Ovary (tissue), 9 donors: ENCODE data around the gene OVCH2. TPM values are rescaled to one million over a fixed set of nuclear protein-coding genes. Genes with fewer than 3 reads are reported as not detected.

Experiments used
- DNase-seq, 5 donors: peaks; one replicate each; pipeline ENCODE4 v3.0.0-alpha.2; 2019 to 2020
- H3K27ac ChIP-seq, 2 donors: fragments of 200-600 bp; one replicate each; pipeline versions ENCODE4 v1.5.1 to v1.8.0; 2019 to 2022
- H3K27me3 ChIP-seq: fragments of 200-600 bp; one replicate; pipeline ENCODE4 v1.8.0; 2022
- H3K36me3 ChIP-seq: fragments of 200-600 bp; sonication (generic); one replicate; pipeline ENCODE4 v1.5.1; 2019
- H3K4me1 ChIP-seq: one replicate; pipeline ENCODE4 v1.8.1; 2013; ENCODE audit warnings: mild to moderate bottlenecking, moderate library complexity; ENCODE audit not compliant: insufficient read depth
- H3K4me3 ChIP-seq: fragments of 200-600 bp; sonication (generic); one replicate; pipeline ENCODE4 v1.5.1; 2017
- H3K9me3 ChIP-seq, 2 donors: fragments of 200-600 bp in 1 of 2; sonication (generic) in 1 of 2; one replicate each; pipeline versions ENCODE4 v1.5.1 to v1.8.1; 2013 to 2019; ENCODE audit warnings: mild to moderate bottlenecking in 1 of 2, moderate library complexity in 1 of 2
- EP300 ChIP-seq: sonication (generic); formaldehyde crosslinking; IDR thresholded peaks from one replicate; pipeline ENCODE4 v1.6.1; 2017; ENCODE audit warnings: antibody characterized with exemption
- POLR2A ChIP-seq: fragments of 450-650 bp; IDR thresholded peaks from one replicate; pipeline ENCODE4 v1.6.1; 2017; ENCODE audit warnings: antibody characterized with exemption, mild to moderate bottlenecking, moderate library complexity
- WGBS, 3 donors: extraction: QIAGEN DNeasy Blood & Tissue Kit in 1 of 3; methylation state at CpG; one replicate each; pipeline versions ENCODE4 v1.1.5 to v1.1.7; 2013 to 2017; 5-methylcytosine and 5-hydroxymethylcytosine counted together
- intact Hi-C, 4 donors: fragments of 100-400 bp; cut with DNase I; formaldehyde crosslinking; loops; one replicate each; pipeline versions ENCODE4 v1.11.0 to v1.15.1; 2022 to 2023
- polyA plus RNA-seq, 2 donors: library from polyadenylated mRNA; stranded (reverse); fragments of 200-250 nt in 1 of 2; fragments of 350-450 nt in 1 of 2; fragmentation: Illumina TruSeq in 1 of 2; extraction: RNeasy Lipid Tissue Mini Kit (QIAGEN cat#74804) in 1 of 2; gene quantifications; one replicate each; pipeline ENCODE4 v1.2.3, GENCODE V29; 2013 to 2014
- total RNA-seq, 7 donors: library from RNA; depleted of rRNA in 2 of 7; stranded (reverse); fragments of >200 nt in 2 of 7; fragmentation: NEBNext Ultra II Directional in 3 of 7; extraction: Animal tissue kit (Norgen Biotek cat#: 25700) in 3 of 7; gene quantifications; one replicate each; pipeline versions ENCODE4 v1.1.0 to v1.2.4, GENCODE V29; 2016 to 2023
- TF ChIP-seq, protein P1 (sequence below), 3 donors: fragments of 450-650 bp in 2 of 3; fragments of 200-600 bp in 1 of 3; IDR thresholded peaks; one replicate each; pipeline versions ENCODE4 v1.5.1 to v1.8.0; 2016 to 2022; ENCODE audit warnings: antibody characterized with exemption in 3 of 3, mild to moderate bottlenecking in 1 of 3
- donor health status: DM: no; HTN: no; CAD: no; lungs with moderate emphysema.
- donor health status: DM: no; HTN: no; CAD: no.
- donor health status: Bipolar disorder and iron deficiency.
- donor health status: DM: yes; HTN: yes; CAD: no.
- donor health status: DM: no; HTN: no; CAD: no.
- donor health status: DM: yes; HTN: yes; CAD: no.

The OVCH2 gene
- total and polyA plus RNA-seq, 9 donors: 0.23 to 0.89 TPM; not detected in 7

DNA sequence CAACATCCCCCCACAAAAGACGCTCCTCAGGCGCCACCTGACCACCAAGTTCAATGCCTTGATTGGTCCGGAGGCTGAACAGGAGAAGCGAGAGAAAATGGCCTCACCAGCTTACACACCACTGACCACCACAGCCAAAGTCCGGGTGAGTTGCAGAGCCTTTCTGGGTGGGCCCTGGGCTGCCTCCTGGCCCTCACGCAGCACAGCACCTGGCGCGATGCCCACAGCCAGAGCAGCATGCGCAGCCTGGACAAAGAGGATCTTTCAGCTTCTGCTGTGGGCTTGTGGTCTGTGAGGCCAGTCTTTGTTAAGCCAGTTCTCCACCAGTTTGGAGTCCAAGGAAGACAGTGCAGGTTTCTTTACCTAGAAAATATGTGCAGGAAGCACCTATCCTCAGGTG is 54.6 kb downstream of the OVCH2 start:
- intact Hi-C loops: no loop called here
- H3K4me1 ChIP-seq: no peaks in the 10 kb centered on the region
- no peak for DNase-seq
- no peak overlapping the region for H3K4me3 ChIP-seq
- no peaks in the 10 kb centered on the region for H3K27me3 ChIP-seq
- H3K27ac ChIP-seq: no peak overlapping the region
- no peaks in the 10 kb centered on the region for H3K36me3 ChIP-seq
- H3K9me3 ChIP-seq: no peaks in the 10 kb centered on the region
- 87 to 94% (median 90%) methylated on average over 9 of the region's 9 CpGs for WGBS, 3 donors
- TF ChIP-seq POLR2A: no peak
- TF ChIP-seq, protein P1, sequence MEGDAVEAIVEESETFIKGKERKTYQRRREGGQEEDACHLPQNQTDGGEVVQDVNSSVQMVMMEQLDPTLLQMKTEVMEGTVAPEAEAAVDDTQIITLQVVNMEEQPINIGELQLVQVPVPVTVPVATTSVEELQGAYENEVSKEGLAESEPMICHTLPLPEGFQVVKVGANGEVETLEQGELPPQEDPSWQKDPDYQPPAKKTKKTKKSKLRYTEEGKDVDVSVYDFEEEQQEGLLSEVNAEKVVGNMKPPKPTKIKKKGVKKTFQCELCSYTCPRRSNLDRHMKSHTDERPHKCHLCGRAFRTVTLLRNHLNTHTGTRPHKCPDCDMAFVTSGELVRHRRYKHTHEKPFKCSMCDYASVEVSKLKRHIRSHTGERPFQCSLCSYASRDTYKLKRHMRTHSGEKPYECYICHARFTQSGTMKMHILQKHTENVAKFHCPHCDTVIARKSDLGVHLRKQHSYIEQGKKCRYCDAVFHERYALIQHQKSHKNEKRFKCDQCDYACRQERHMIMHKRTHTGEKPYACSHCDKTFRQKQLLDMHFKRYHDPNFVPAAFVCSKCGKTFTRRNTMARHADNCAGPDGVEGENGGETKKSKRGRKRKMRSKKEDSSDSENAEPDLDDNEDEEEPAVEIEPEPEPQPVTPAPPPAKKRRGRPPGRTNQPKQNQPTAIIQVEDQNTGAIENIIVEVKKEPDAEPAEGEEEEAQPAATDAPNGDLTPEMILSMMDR (IDR thresholded peaks at IDR 0.05): no peak

DNA sequence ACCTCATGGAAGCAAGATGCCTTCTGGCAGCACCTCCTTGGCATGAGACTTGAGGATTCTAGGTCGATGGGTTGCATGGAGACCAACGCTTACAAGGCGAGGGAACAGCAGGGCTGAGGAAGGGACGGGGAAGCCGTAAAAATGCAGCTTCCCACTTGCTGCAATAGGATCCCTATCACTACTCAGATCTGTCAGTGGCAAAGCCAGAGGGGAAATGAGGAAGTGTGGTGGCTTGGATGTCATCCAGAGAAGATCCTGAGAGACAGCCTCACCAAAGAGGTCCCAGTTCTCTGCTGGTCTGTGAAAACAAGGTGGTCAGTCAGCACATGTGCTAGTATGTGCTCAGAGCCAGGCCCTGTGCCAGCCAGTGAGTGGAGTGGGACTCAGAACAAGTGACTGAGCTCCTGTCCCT is 55.1 kb downstream of the OVCH2 start:
- 77 to 85% (median 84%) methylated on average over 5 of the region's 5 CpGs for WGBS, 3 donors
- Histone ChIP-seq H3K4me1 (no peaks in the 10 kb centered on the region), H3K27ac (no peak overlapping the region), H3K27me3 (no peaks in the 10 kb centered on the region), H3K9me3 (no peaks in the 10 kb centered on the region), H3K4me3 (no peak overlapping the region), H3K36me3 (no peaks in the 10 kb centered on the region)
- TF ChIP-seq POLR2A (no peak), EP300 (no peak)
- TF ChIP-seq, protein P1 (IDR thresholded peaks at IDR 0.05): no peak
- no peak for DNase-seq
- intact Hi-C loops: no loop called here

DNA sequence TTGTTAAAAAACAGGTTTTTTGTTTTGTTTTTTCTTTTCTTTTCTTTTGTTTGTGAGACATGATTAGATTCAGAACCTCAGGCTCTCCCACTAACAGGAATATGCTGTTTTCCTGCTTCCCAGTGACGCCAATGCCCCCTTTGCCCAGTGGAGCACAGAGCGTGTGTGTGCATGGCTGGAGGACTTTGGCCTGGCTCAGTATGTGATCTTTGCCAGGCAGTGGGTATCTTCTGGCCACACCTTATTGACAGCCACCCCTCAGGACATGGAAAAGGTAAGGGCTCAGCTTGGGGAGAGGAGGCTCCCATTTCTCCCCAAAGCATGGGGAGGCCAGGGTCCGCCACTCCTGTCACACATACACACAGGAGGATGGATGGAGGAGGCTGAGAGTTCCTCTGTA is 58.0 kb downstream of the OVCH2 start:
- Histone ChIP-seq H3K4me3 (no peak overlapping the region), H3K36me3 (no peaks in the 10 kb centered on the region), H3K4me1 (no peaks in the 10 kb centered on the region), H3K27me3 (no peaks in the 10 kb centered on the region), H3K9me3 (no peaks in the 10 kb centered on the region), H3K27ac (no peak overlapping the region)
- DNase-seq: no peak
- TF ChIP-seq EP300 (no peak), POLR2A (no peak)
- TF ChIP-seq, protein P1 (IDR thresholded peaks at IDR 0.05): no peak
- 95 to 98% (median 96%) methylated on average over 3 of the region's 3 CpGs for WGBS, 3 donors
- intact Hi-C loops: no loop called here

DNA sequence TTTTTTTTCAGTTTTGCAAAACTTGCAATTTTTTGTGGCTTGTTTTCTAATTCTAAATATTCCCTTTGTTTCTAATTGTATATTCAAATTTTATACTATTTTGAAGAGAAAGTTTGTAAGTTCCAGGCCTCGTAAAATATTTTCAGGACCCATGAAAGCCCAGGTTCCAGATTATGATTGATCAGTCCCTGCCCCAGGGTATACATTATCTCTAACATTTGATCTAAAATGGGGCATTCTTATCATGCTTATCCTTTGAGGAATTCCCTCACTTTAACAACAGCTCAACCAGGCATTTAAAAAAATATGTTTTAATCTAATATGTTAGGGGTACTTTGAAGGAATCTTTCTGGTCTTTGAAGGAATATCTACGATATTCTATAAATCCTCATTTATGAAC is 59.4 kb downstream of the OVCH2 start:
- no peak for DNase-seq
- no peaks in the 10 kb centered on the region for H3K36me3 ChIP-seq
- H3K27ac ChIP-seq: no peak overlapping the region
- H3K27me3 ChIP-seq: no peaks in the 10 kb centered on the region
- intact Hi-C loops: no loop called here
- H3K4me3 ChIP-seq: no peak overlapping the region
- H3K9me3 ChIP-seq: no peaks in the 10 kb centered on the region
- 91 to 97% (median 97%) methylated on average over 2 of the region's 2 CpGs for WGBS, 3 donors
- TF ChIP-seq, protein P1 (IDR thresholded peaks at IDR 0.05): no peak
- no peak for TF ChIP-seq POLR2A
- TF ChIP-seq EP300: no peak
- no peaks in the 10 kb centered on the region for H3K4me1 ChIP-seq

DNA sequence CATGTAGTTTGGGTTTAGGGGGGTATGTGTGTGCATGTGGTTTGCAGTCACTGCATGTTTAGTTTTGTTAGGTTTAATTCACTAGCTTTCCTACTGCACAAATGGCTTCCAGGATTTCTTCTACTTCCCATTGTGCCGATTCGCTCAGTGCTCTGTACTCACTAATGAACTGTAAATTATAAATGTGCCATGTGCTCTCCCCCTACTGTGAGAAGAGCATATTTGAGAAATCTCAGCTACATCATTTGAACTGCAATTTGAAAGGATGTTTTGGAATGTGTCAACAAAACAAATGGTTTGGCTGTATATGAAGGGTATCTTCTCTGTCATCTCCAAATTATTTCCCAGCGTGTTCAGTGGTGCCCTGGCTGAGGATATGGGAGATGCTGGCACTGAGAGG is 61.1 kb downstream of the OVCH2 start:
- no peak for DNase-seq
- 78 to 82% (median 82%) methylated on average over 3 of the region's 3 CpGs for WGBS, 3 donors
- H3K27me3 ChIP-seq: no peaks in the 10 kb centered on the region
- H3K9me3 ChIP-seq: no peaks in the 10 kb centered on the region
- intact Hi-C loops: no loop called here
- H3K36me3 ChIP-seq: no peaks in the 10 kb centered on the region
- H3K4me3 ChIP-seq: no peak overlapping the region
- H3K4me1 ChIP-seq: no peaks in the 10 kb centered on the region
- H3K27ac ChIP-seq: no peak overlapping the region
- TF ChIP-seq EP300: no peak
- TF ChIP-seq, protein P1 (IDR thresholded peaks at IDR 0.05): no peak
- TF ChIP-seq POLR2A: no peak
